B cell (primary cell): Measurements from ENCODE around the gene HK3. TPM values are rescaled to one million over a fixed set of nuclear protein-coding genes. Genes with fewer than 3 reads are reported as not detected.

Experiments
- ATAC-seq: fragments of 200-7000 bp; cut with Tn5 transposase; one replicate; pipeline ENCODE4 v1.10.0; 2021; ENCODE audit warnings: low read depth, mild to moderate bottlenecking, moderate number of reproducible peaks, moderate library complexity
- CTCF ChIA-PET: fragments of 350-600 bp; sonication (Branson Sonifier 250); formaldehyde crosslinking; loops from one replicate; lab custom pipeline; 2021; ENCODE audit warnings: antibody characterized with exemption, inconsistent platforms; lab: Charles Lee
- POLR2A ChIA-PET: fragments of 350-600 bp; sonication (Branson Sonifier 250); formaldehyde crosslinking; loops from one replicate; lab custom pipeline; 2021; ENCODE audit warnings: antibody characterized with exemption; lab: Charles Lee
- DNase-seq: peaks from one replicate; pipeline ENCODE4 v3.0.0; 2013
- H2AFZ ChIP-seq: 2 replicates; pipeline ENCODE4 v1.6.1; 2012; ENCODE audit warnings: mild to moderate bottlenecking, low read depth, low read length; ENCODE audit not compliant: insufficient read depth, poor library complexity, severe bottlenecking
- H3K27ac ChIP-seq, 2 donors: 1 replicate in 1 of 2; 2 replicates in 1 of 2; pipeline ENCODE4 v1.5.1; 2012 to 2013; ENCODE audit warnings: low read length in 2 of 2, mild to moderate bottlenecking in 2 of 2, moderate library complexity in 1 of 2
- H3K27me3 ChIP-seq, 4 experiments: fragments of 200-600 bp in 1 of 4; sonication (generic) in 1 of 4; replicated peaks in 1 of 4; 1 replicate in 2 of 4; 2 replicates in 2 of 4; pipeline versions ENCODE4 v1.6.1 to v1.7.0; 2013 to 2016; ENCODE audit warnings: low read length in 3 of 4, mild to moderate bottlenecking in 2 of 4, mixed read lengths in 1 of 4, moderate library complexity in 1 of 4; ENCODE audit not compliant: insufficient read depth in 4 of 4, control insufficient read depth in 3 of 4; ENCODE audit errors: control extremely low read depth in 1 of 4
- H3K36me3 ChIP-seq, 2 experiments: replicated peaks in 1 of 2; 1 replicate in 1 of 2; 2 replicates in 1 of 2; pipeline versions ENCODE4 v1.6.1 to v1.7.1; 2013; ENCODE audit warnings: low read length in 1 of 2; ENCODE audit not compliant: insufficient read depth in 2 of 2, control insufficient read depth in 1 of 2; ENCODE audit errors: control extremely low read depth in 1 of 2, extremely low read depth in 1 of 2
- H3K4me1 ChIP-seq, 2 donors: fragments of 200-600 bp in 1 of 2; sonication (generic) in 1 of 2; 1 replicate in 1 of 2; 2 replicates in 1 of 2; pipeline versions ENCODE4 v1.5.1 to v1.6.1; 2013 to 2017; ENCODE audit warnings: low read length in 2 of 2; ENCODE audit not compliant: control insufficient read depth in 2 of 2, insufficient read depth in 2 of 2
- H3K4me2 ChIP-seq: replicated peaks from 2 replicates; pipeline ENCODE3; 2012; ENCODE audit warnings: mild to moderate bottlenecking, low read depth, low read length; ENCODE audit not compliant: poor library complexity, severe bottlenecking
- H3K4me3 ChIP-seq, 5 experiments: fragments of 200-600 bp in 1 of 5; sonication (generic) in 1 of 5; 1 replicate in 3 of 5; 2 replicates in 2 of 5; pipeline versions ENCODE4 v1.5.1 to v1.7.0; 2011 to 2016; ENCODE audit warnings: low read length in 4 of 5, mild to moderate bottlenecking in 4 of 5, low read depth in 2 of 5, control low read depth in 1 of 5, moderate library complexity in 1 of 5; ENCODE audit not compliant: insufficient read depth in 1 of 5; ENCODE audit errors: control extremely low read depth in 1 of 5, extremely low read depth in 1 of 5
- H3K79me2 ChIP-seq: fragments of 200-600 bp; sonication (generic); one replicate; pipeline ENCODE4 v1.6.0; 2016; ENCODE audit warnings: low read length; ENCODE audit not compliant: control insufficient read depth, insufficient read depth
- H3K9ac ChIP-seq: fragments of 200-600 bp; sonication (generic); 2 replicates; pipeline ENCODE4 v1.6.1; 2017; ENCODE audit warnings: mild to moderate bottlenecking, low read length, moderate library complexity
- H3K9me3 ChIP-seq, 3 donors: one replicate each; pipeline versions ENCODE4 v1.6.1 to v1.7.1; 2013; ENCODE audit warnings: low read length in 2 of 3; ENCODE audit not compliant: control insufficient read depth in 2 of 3, insufficient read depth in 1 of 3; ENCODE audit errors: control extremely low read depth in 1 of 3
- H4K20me1 ChIP-seq: 2 replicates; pipeline ENCODE4 v1.6.0; 2012; ENCODE audit warnings: mild to moderate bottlenecking, low read length; ENCODE audit not compliant: insufficient read depth, control insufficient read depth, poor library complexity, severe bottlenecking
- H3K27ac Mint-ChIP-seq: one replicate; pipeline ENCODE4 v1.8.0; 2021; ENCODE audit warnings: mixed read lengths
- H3K27me3 Mint-ChIP-seq: one replicate; pipeline ENCODE4 v1.8.0; 2021; ENCODE audit warnings: mixed read lengths
- H3K4me1 Mint-ChIP-seq: one replicate; pipeline ENCODE4 v1.8.0; 2021; ENCODE audit warnings: mixed read lengths
- H3K4me3 Mint-ChIP-seq: one replicate; pipeline ENCODE4 v1.8.0; 2021; ENCODE audit warnings: mixed read lengths
- H3K9me3 Mint-ChIP-seq: one replicate; pipeline ENCODE4 v1.8.0; 2022; ENCODE audit warnings: mixed read lengths; ENCODE audit not compliant: insufficient read depth
- EZH2 ChIP-seq: IDR thresholded peaks from 2 replicates; pipeline ENCODE4 v1.6.1; 2012; ENCODE audit warnings: borderline replicate concordance, low read depth, mild to moderate bottlenecking, moderate library complexity, low read length; ENCODE audit not compliant: insufficient read depth, poor library complexity, severe bottlenecking
- WGBS: methylation state at CpG from one replicate; pipeline ENCODE4 v1.1.5; 2013; ENCODE audit warnings: missing lambda C conversion rate; ENCODE audit not compliant: insufficient coverage; 5-methylcytosine and 5-hydroxymethylcytosine counted together
- intact Hi-C: fragments of 100-400 bp; cut with micrococcal nuclease; formaldehyde crosslinking; loops from one replicate; pipeline ENCODE4 v1.10.0; 2022
- polyA plus RNA-seq: library from polyadenylated mRNA; depleted of rRNA; stranded (reverse); fragments of >200 nt; gene quantifications from 2 replicates; pipeline ENCODE4 v1.2.3, GENCODE V29; 2012
- total RNA-seq, 2 donors: library from RNA; stranded (reverse); fragments of 120-200 nt in 1 of 2; gene quantifications; 1 replicate in 1 of 2; 2 replicates in 1 of 2; pipeline versions ENCODE4 v1.2.3 to v1.2.4, GENCODE V29; 2013 to 2022
- TF ChIP-seq, protein P1 (sequence below): fragments of 200-600 bp; IDR thresholded peaks from one replicate; pipeline ENCODE4 v1.8.0; 2022; ENCODE audit warnings: antibody characterized with exemption, mild to moderate bottlenecking

HK3 gene
- total and polyA plus RNA-seq, 2 donors (not counting 1 experiment from before 2014, with no cell fraction given): 0.30 to 5.0 TPM

DNA sequence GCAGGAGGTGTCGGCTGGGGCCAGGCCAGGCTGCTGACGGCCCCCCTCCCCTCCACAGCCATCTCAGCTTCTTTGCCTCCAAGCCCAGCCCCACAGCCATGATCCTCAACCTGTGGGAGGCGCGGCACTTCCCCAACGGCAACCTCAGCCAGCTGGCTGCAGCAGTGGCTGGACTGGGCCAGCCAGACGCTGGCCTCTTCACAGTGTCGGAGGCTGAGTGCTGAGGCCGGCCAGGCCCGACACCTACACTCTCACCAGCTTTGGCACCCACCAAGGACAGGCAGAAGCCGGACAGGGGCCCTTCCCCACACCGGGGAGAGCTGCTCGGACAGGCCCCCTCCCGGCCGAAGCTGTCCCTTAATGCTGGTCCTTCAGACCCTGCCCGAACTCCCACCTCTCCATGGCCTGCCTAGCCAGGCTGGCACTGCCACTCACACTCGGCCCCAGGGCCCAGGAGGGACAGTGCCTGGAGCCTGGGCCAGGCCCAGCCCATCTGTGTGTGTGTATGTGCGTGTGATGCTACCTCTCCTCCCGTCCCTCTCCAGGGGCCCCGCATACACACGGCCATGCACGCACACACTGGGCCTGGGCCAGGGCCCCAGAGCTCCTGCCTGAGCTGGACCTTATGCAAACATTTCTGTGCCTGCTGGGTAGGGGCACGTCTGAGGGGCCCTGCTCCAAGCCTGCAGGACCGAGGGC is 19.3 kb downstream of the HK3 start:
- Histone ChIP-seq H3K36me3 (no peaks in the 10 kb centered on the region), H3K4me2 (no peak overlapping the region), H3K27ac (no peak overlapping the region), H3K4me1 (no peaks in the 10 kb centered on the region), H3K27me3 (peaks cover 0 to 31% (median 3%) of the 10 kb centered on the region in 4 experiments), H3K4me3 (no peak overlapping the region), H3K9ac (no peak overlapping the region), H2AFZ (no peak overlapping the region), H3K79me2 (no peaks in the 10 kb centered on the region), H4K20me1 (no peaks in the 10 kb centered on the region), H3K9me3 (no peaks in the 10 kb centered on the region)
- H3K27ac Mint-ChIP-seq: no peak overlapping the region
- DNase-seq (no peak), ATAC-seq (no peak)
- H3K4me3 Mint-ChIP-seq: no peak overlapping the region
- WGBS: 86% methylated on average over 19 of the region's 23 CpGs
- no peak for TF ChIP-seq EZH2
- TF ChIP-seq, protein P1, sequence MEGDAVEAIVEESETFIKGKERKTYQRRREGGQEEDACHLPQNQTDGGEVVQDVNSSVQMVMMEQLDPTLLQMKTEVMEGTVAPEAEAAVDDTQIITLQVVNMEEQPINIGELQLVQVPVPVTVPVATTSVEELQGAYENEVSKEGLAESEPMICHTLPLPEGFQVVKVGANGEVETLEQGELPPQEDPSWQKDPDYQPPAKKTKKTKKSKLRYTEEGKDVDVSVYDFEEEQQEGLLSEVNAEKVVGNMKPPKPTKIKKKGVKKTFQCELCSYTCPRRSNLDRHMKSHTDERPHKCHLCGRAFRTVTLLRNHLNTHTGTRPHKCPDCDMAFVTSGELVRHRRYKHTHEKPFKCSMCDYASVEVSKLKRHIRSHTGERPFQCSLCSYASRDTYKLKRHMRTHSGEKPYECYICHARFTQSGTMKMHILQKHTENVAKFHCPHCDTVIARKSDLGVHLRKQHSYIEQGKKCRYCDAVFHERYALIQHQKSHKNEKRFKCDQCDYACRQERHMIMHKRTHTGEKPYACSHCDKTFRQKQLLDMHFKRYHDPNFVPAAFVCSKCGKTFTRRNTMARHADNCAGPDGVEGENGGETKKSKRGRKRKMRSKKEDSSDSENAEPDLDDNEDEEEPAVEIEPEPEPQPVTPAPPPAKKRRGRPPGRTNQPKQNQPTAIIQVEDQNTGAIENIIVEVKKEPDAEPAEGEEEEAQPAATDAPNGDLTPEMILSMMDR: no peak
- ChIA-PET CTCF (no interaction called here), POLR2A (no interaction called here)
- peaks cover 30% of the 10 kb centered on the region for H3K27me3 Mint-ChIP-seq
- intact Hi-C loops: no loop called here
- no peaks in the 10 kb centered on the region for H3K9me3 Mint-ChIP-seq
- H3K4me1 Mint-ChIP-seq: no peaks in the 10 kb centered on the region

DNA sequence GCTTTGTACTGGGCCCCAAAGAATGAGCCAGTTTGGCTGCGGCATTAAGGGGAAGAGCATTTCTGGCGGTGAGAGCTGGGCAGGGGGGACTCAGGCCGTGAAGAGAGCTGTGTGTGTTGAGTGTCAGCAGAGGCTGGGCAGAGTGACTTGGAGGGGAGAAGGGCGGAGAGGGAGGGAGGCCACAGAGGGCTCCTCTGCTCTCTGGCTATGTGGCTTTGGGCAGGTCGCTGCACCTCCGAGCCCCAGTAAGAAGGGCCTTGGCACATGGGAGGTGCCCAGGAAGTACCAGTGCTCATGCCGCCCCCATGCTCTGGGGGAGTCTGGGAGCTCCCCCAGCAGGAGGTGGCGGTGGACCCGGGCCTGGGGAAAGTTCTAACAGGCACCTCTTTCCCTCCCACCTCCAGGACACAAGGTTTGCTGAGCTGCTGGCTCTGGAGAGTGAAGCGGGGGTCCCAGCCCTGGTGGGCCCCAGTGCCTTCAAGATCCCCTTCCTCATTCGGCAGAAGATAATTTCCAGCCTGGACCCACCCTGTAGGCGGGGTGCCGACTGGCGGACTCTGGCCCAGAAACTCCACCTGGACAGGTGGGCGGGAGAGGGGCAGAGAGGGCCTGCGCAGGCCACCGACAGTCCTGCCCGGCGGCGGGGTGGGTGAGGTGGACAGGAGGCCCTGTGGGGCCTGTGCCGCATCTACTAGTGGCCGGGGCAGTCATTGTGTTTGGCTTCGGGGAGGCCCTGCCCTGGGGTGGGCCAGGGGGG is 20.1 kb downstream of the HK3 start:
- no peak overlapping the region for H3K9ac ChIP-seq
- Mint-ChIP-seq H3K27me3 (peaks cover 30% of the 10 kb centered on the region), H3K4me3 (no peak overlapping the region), H3K27ac (no peak overlapping the region), H3K9me3 (no peaks in the 10 kb centered on the region), H3K4me1 (no peaks in the 10 kb centered on the region)
- peaks cover 0 to 31% (median 3%) of the 10 kb centered on the region in 4 experiments for H3K27me3 ChIP-seq
- no peaks in the 10 kb centered on the region for H3K36me3 ChIP-seq
- ChIA-PET CTCF (no interaction called here), POLR2A (no interaction called here)
- no peaks in the 10 kb centered on the region for H3K9me3 ChIP-seq
- no peaks in the 10 kb centered on the region for H3K4me1 ChIP-seq
- H4K20me1 ChIP-seq: no peaks in the 10 kb centered on the region
- no peak for TF ChIP-seq EZH2
- TF ChIP-seq, protein P1: no peak
- ATAC-seq: no peak
- no peak overlapping the region for H3K4me2 ChIP-seq
- H2AFZ ChIP-seq: no peak overlapping the region
- no peak for DNase-seq
- no peaks in the 10 kb centered on the region for H3K79me2 ChIP-seq
- no peak overlapping the region for H3K4me3 ChIP-seq
- intact Hi-C loops: no loop called here
- no peak overlapping the region for H3K27ac ChIP-seq
- WGBS: 87% methylated on average over 21 of the region's 23 CpGs
